HepG2 (cell line): ENCODE results near the gene UTP4. TPM values are rescaled to one million over a fixed set of nuclear protein-coding genes. Genes with fewer than 3 reads are reported as not detected.

Source experiments
- ATAC-seq: fragments of 200-7000 bp; cut with Tn5 transposase; 3 replicates; pipeline ENCODE4 v1.9.1; 2020; ENCODE audit warnings: mild to moderate bottlenecking, moderate library complexity
- BruUV-seq: library from RNA; stranded (reverse); fragments of 400-500 nt; replicated peaks from 2 replicates; lab custom pipeline; 2021; lab: Mats Ljungman, UMichigan
- CTCF ChIA-PET: fragments of 300-600 bp; formaldehyde crosslinking; extraction: SDS; loops from one replicate; lab custom pipeline; 2021; ENCODE audit warnings: low total read pairs, inconsistent platforms, low intra/inter-chr PET ratio; lab: Yijun Ruan, JAX
- POLR2A ChIA-PET: fragments of 350-600 bp; sonication (Branson Sonifier 250); formaldehyde crosslinking; loops from one replicate; lab custom pipeline; 2020; ENCODE audit warnings: antibody characterized with exemption, inconsistent platforms; lab: Yijun Ruan, JAX
- DNase-seq: peaks from one replicate; pipeline ENCODE4 v3.0.0-alpha.2; 2015; ENCODE audit warnings: low spot score
- FAIRE-seq: peaks from 3 replicates; lab custom pipeline; 2011; peaks lifted over from hg19 to GRCh38; lab: Jason Lieb, UNC
- H2AFZ ChIP-seq: one replicate; pipeline ENCODE4 v1.6.1; 2011; ENCODE audit warnings: low read length, inconsistent platforms
- H3K27ac ChIP-seq: fragments of 300-600 bp; 3 replicates; pipeline ENCODE4 v1.8.0; 2011; ENCODE audit warnings: mixed run types, mild to moderate bottlenecking, mixed read lengths, low read length, inconsistent platforms; ENCODE audit not compliant: insufficient read depth; ENCODE audit errors: extremely low read length
- H3K27me3 ChIP-seq, 2 experiments: fragments of 200-600 bp in 1 of 2; 2 replicates in 1 of 2; 3 replicates in 1 of 2; pipeline versions ENCODE4 v1.6.0 to v1.8.0; 2011; ENCODE audit warnings: low read length in 2 of 2, mild to moderate bottlenecking in 2 of 2, moderate library complexity in 2 of 2, inconsistent platforms in 1 of 2; ENCODE audit not compliant: insufficient read depth in 2 of 2, control insufficient read depth in 1 of 2
- H3K36me3 ChIP-seq, 2 experiments: fragments of 200-600 bp in 1 of 2; replicated peaks in 1 of 2; 2 replicates in 1 of 2; 3 replicates in 1 of 2; pipeline versions ENCODE4 v1.5.1 to v1.8.0; 2011; ENCODE audit warnings: low read length in 2 of 2, inconsistent platforms in 1 of 2; ENCODE audit not compliant: insufficient read depth in 2 of 2, control insufficient read depth in 1 of 2
- H3K4me1 ChIP-seq: 2 replicates; pipeline ENCODE4 v1.5.1; 2012; ENCODE audit warnings: low read length, inconsistent platforms; ENCODE audit not compliant: insufficient read depth
- H3K4me2 ChIP-seq: 2 replicates; pipeline ENCODE4 v1.6.0; 2011; ENCODE audit warnings: low read depth, low read length, inconsistent platforms
- H3K4me3 ChIP-seq, 3 experiments: fragments of 200-600 bp in 1 of 3; sonication (generic), shearing (Covaris generic) in 1 of 3; replicated peaks in 1 of 3; 2 replicates each; pipeline ENCODE4 v1.5.1; 2011 to 2016; ENCODE audit warnings: low read length in 3 of 3, inconsistent platforms in 2 of 3, low read depth in 2 of 3, mild to moderate bottlenecking in 2 of 3, control low read depth in 1 of 3, mixed read lengths in 1 of 3; ENCODE audit not compliant: insufficient read depth in 1 of 3
- H3K79me2 ChIP-seq: one replicate; pipeline ENCODE4 v1.6.1; 2011; ENCODE audit warnings: low read length, inconsistent platforms; ENCODE audit not compliant: insufficient read depth
- H3K9ac ChIP-seq: 2 replicates; pipeline ENCODE4 v1.6.0; 2011; ENCODE audit warnings: mild to moderate bottlenecking, low read depth, low read length, inconsistent platforms; ENCODE audit not compliant: insufficient read depth
- H3K9me3 ChIP-seq: 2 replicates; pipeline ENCODE4 v1.5.1; 2012; ENCODE audit warnings: mild to moderate bottlenecking, low read length
- H4K20me1 ChIP-seq: 2 replicates; pipeline ENCODE4 v1.6.0; 2011; ENCODE audit warnings: inconsistent platforms, mild to moderate bottlenecking, low read length, moderate library complexity; ENCODE audit not compliant: insufficient read depth
- HIVEP1 ChIP-seq: sonication (generic); formaldehyde crosslinking; IDR thresholded peaks from 2 replicates; pipeline ENCODE4 v1.4.0; 2020; ENCODE audit warnings: mild to moderate bottlenecking, missing genetic modification reagents
- MBD4 ChIP-seq: IDR thresholded peaks from 2 replicates; pipeline ENCODE4 v1.6.1; 2012; ENCODE audit warnings: low read length, inconsistent platforms, borderline replicate concordance
- NFYB ChIP-seq: sonication (generic); formaldehyde crosslinking; IDR thresholded peaks from 2 replicates; pipeline ENCODE4 v1.4.0; 2020; ENCODE audit warnings: missing genetic modification reagents
- NR1H2 ChIP-seq: sonication (generic); formaldehyde crosslinking; IDR thresholded peaks from 2 replicates; pipeline ENCODE4 v1.8.1; 2022; ENCODE audit warnings: low read depth, missing genetic modification reagents, borderline replicate concordance
- PTBP1 ChIP-seq: fragments of 200-400 bp; formaldehyde crosslinking; IDR thresholded peaks from 2 replicates; pipeline ENCODE4 v1.6.1; 2018; ENCODE audit warnings: low read length, low read depth; ENCODE audit not compliant: poor library complexity, severe bottlenecking
- RXRA ChIP-seq: sonication (generic); formaldehyde crosslinking; IDR thresholded peaks from 2 replicates; pipeline ENCODE4 v1.5.1; 2020; ENCODE audit warnings: missing genetic modification reagents
- ZNF501 ChIP-seq: sonication (generic); formaldehyde crosslinking; IDR thresholded peaks from 2 replicates; pipeline ENCODE4 v1.5.1; 2020; ENCODE audit warnings: mild to moderate bottlenecking, moderate library complexity, missing genetic modification reagents
- ZNF543 ChIP-seq: sonication (generic); formaldehyde crosslinking; IDR thresholded peaks from 2 replicates; pipeline ENCODE4 v1.4.0; 2020; ENCODE audit warnings: mild to moderate bottlenecking, missing genetic modification reagents
- WGBS: methylation state at CpG from one replicate; pipeline ENCODE4 v1.1.6; 2017; ENCODE audit warnings: low lambda C conversion rate; 5-methylcytosine and 5-hydroxymethylcytosine counted together
- in situ Hi-C: cut with HindIII; loops from 2 replicates; pipeline ENCODE4 v1.10.0; 2017; ENCODE audit warnings: low pct_unique_long_range_greater_than_20kb; ENCODE audit not compliant: extremely low pct_ligation_motif_present
- intact Hi-C: fragments of 100-400 bp; cut with micrococcal nuclease; formaldehyde crosslinking; loops from one replicate; pipeline ENCODE4 v1.10.0; 2022; ENCODE audit not compliant: unreplicated experiment
- polyA plus RNA-seq, 8 experiments: library from polyadenylated mRNA; depleted of rRNA in 3 of 8; stranded (reverse) in 7 of 8; unstranded in 1 of 8; fragments of >200 nt; fragmentation: Illumina TruSeq in 4 of 8; extraction: Trizol in 4 of 8; gene quantifications; 2 replicates each; pipeline versions ENCODE4 v1.2.1 to v1.2.3, GENCODE V29; 2011 to 2016; ENCODE audit warnings: low read depth in 4 of 8, missing spikeins in 1 of 8, mixed read lengths in 1 of 8; ENCODE audit not compliant: insufficient read depth in 1 of 8
- total RNA-seq, 5 experiments: library from RNA; depleted of rRNA; stranded (reverse); fragments of >200 nt; fragmentation: Illumina TruSeq; extraction: Trizol; gene quantifications; 2 replicates each; pipeline ENCODE4 v1.2.3, GENCODE V29; 2016; ENCODE audit warnings: low read depth in 1 of 5
- TF ChIP-seq, protein P1 (sequence below): sonication (generic); formaldehyde crosslinking; IDR thresholded peaks from 2 replicates; pipeline ENCODE4 v1.4.0; 2020; ENCODE audit warnings: missing genetic modification reagents, borderline replicate concordance

Gene UTP4
- total and polyA plus RNA-seq, 2 of the 13 experiments (the other 11 are each of a cell fraction or from before 2014, with no cell fraction given): 30.0 to 85.8 TPM

DNA sequence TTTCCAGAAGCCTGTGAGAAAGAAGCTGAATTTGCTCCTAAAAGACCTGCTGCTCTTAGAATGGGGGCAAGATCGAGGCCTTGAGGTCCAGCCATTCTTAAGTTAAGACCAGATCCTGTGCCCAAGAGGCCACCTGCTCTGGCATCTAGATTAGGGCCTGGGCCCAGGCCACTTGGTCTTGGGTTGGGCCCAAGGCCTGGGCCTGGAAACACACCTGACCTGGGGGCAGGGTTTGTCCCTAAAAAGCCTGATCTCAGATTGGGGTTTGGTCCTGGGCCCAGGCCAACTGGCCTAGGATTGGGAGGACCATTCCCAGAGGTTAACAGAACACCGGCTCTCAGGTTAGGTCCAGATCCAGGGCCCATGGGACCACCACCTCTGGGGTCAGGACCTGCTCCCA, 12.9 kb upstream of the UTP4 start:
- Histone ChIP-seq H3K27ac (no peak overlapping the region), H3K36me3 (peaks cover 19 to 43% of the 10 kb centered on the region in 2 experiments), H3K4me2 (no peak overlapping the region), H3K4me3 (no peak overlapping the region), H3K27me3 (no peaks in the 10 kb centered on the region), H3K4me1 (peaks cover 14% of the 10 kb centered on the region), H3K9ac (no peak overlapping the region), H2AFZ (no peak overlapping the region), H4K20me1 (no peaks in the 10 kb centered on the region), H3K79me2 (no peaks in the 10 kb centered on the region), H3K9me3 (no peaks in the 10 kb centered on the region)
- intact Hi-C loops: no loop called here
- CTCF ChIA-PET: no interaction called here
- in situ Hi-C loops: loop anchor here (25.0 kb wide), 1 partner anchor 407 kb away; no protein-coding TSS in a partner anchor
- ATAC-seq (no peak), FAIRE-seq (no peak), DNase-seq (no peak)
- POLR2A ChIA-PET: interaction anchor here (1.1 kb wide), 2 partner anchors 14 to 82 kb away, joined by 3 read pairs; partner anchors contain the start of gene HAS3
- BruUV-seq: no TSS peak
- TF ChIP-seq MBD4: no peak
- TF ChIP-seq NR1H2 (CRISPR knock-in tag): no peak
- no peak for TF ChIP-seq HIVEP1
- no peak for TF ChIP-seq NFYB (CRISPR knock-in tag)
- 0 out of 2 replicates have a peak, but pooled peaks have one; percentile 16 for TF ChIP-seq ZNF501 (CRISPR knock-in tag)
- TF ChIP-seq ZNF543 (CRISPR knock-in tag): no peak
- TF ChIP-seq, protein P1, sequence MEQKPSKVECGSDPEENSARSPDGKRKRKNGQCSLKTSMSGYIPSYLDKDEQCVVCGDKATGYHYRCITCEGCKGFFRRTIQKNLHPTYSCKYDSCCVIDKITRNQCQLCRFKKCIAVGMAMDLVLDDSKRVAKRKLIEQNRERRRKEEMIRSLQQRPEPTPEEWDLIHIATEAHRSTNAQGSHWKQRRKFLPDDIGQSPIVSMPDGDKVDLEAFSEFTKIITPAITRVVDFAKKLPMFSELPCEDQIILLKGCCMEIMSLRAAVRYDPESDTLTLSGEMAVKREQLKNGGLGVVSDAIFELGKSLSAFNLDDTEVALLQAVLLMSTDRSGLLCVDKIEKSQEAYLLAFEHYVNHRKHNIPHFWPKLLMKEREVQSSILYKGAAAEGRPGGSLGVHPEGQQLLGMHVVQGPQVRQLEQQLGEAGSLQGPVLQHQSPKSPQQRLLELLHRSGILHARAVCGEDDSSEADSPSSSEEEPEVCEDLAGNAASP (CRISPR knock-in tag): no peak
- TF ChIP-seq RXRA (CRISPR knock-in tag): no peak
- TF ChIP-seq PTBP1: no peak
- WGBS: 100% methylated on average over 2 of the region's 2 CpGs
